T-helper 2 cell treated with Interferon-gamma antibody and Interleukin-4, amounts not matched to agents 5 μg/mL and 100 μg/mL, for 36 hours (primary cell): ENCODE measurements around the gene TECPR2.

Experiments
- DNase-seq: peaks from one replicate; pipeline ENCODE4 v3.0.0; 2021; ENCODE audit warnings: low spot score
- H3K27ac Mint-ChIP-seq: one replicate; pipeline ENCODE4 v1.8.0; 2021; ENCODE audit warnings: mild to moderate bottlenecking, mixed read lengths
- H3K27me3 Mint-ChIP-seq: one replicate; pipeline ENCODE4 v1.8.0; 2021; ENCODE audit warnings: low read depth, mixed read lengths
- H3K36me3 Mint-ChIP-seq: one replicate; pipeline ENCODE4 v1.8.0; 2021; ENCODE audit warnings: low read depth, mixed read lengths
- H3K4me1 Mint-ChIP-seq: one replicate; pipeline ENCODE4 v1.8.0; 2021; ENCODE audit warnings: low read depth, mixed read lengths
- H3K4me3 Mint-ChIP-seq: one replicate; pipeline ENCODE4 v1.8.0; 2022; ENCODE audit warnings: mild to moderate bottlenecking, moderate library complexity, mixed read lengths
- H3K9me3 Mint-ChIP-seq: one replicate; pipeline ENCODE4 v1.8.0; 2021; ENCODE audit warnings: mixed read lengths

Gene TECPR2

GRCh38 chr14:102362545-102363181, at the start of gene TECPR2, which contains the start of gene CINP:
Gene TECPR2, plus strand, starts transcription at chr14:102362941. Its CDS starts 13,781 bp downstream, at chr14:102376722.
Gene CINP, minus strand, starts transcription at chr14:102362890. Its CDS starts 39 bp downstream, at chr14:102362851.
- Mint-ChIP-seq H3K36me3 (peaks cover 4% of the 10 kb centered on the region), H3K9me3 (no peaks in the 10 kb centered on the region), H3K27me3 (no peaks in the 10 kb centered on the region), H3K27ac (peak within 1 kb of the TSS; percentile 90), H3K4me3 (peak within 1 kb of the TSS; percentile 93), H3K4me1 (peaks cover 22% of the 10 kb centered on the region)
- peak; percentile 92 for DNase-seq

- Mint-ChIP-seq H3K4me1 (peaks cover 39% of the 10 kb centered on the region), H3K4me3 (peak overlapping the region; percentile 94), H3K9me3 (no peaks in the 10 kb centered on the region), H3K36me3 (no peaks in the 10 kb centered on the region), H3K27ac (peak overlapping the region; percentile 80), H3K27me3 (no peaks in the 10 kb centered on the region)
- DNase-seq = peak; percentile 78
These were observed 48.3 kb upstream of the TECPR2 start for GRCh38 chr14:102314242-102315011.

GRCh38 chr14:102315121-102315520, 47.6 kb upstream of the TECPR2 start:
- DNase-seq = no peak
- Mint-ChIP-seq H3K9me3 (no peaks in the 10 kb centered on the region), H3K4me1 (peaks cover 40% of the 10 kb centered on the region), H3K36me3 (no peaks in the 10 kb centered on the region), H3K4me3 (peak overlapping the region; percentile 94), H3K27ac (peak overlapping the region; percentile 36), H3K27me3 (no peaks in the 10 kb centered on the region)

- peak; percentile 39 for DNase-seq
- Mint-ChIP-seq H3K4me1 (peaks cover 47% of the 10 kb centered on the region), H3K36me3 (no peaks in the 10 kb centered on the region), H3K9me3 (no peaks in the 10 kb centered on the region), H3K27me3 (no peaks in the 10 kb centered on the region), H3K27ac (peak overlapping the region; percentile 90), H3K4me3 (peak overlapping the region; percentile 95)
These were observed 46.4 kb upstream of the TECPR2 start for GRCh38 chr14:102316338-102316742.

- no peaks in the 10 kb centered on the region for H3K27me3 Mint-ChIP-seq
- peaks cover 1% of the 10 kb centered on the region for H3K36me3 Mint-ChIP-seq
- peak overlapping the region; percentile 95 for H3K4me3 Mint-ChIP-seq
- H3K27ac Mint-ChIP-seq = peak overlapping the region; percentile 90
- H3K4me1 Mint-ChIP-seq = peaks cover 50% of the 10 kb centered on the region
- DNase-seq = peak; percentile 94
- H3K9me3 Mint-ChIP-seq = no peaks in the 10 kb centered on the region
These were observed 45.8 kb upstream of the TECPR2 start for GRCh38 chr14:102316743-102317563.

- Mint-ChIP-seq H3K9me3 (no peaks in the 10 kb centered on the region), H3K4me1 (peaks cover 50% of the 10 kb centered on the region), H3K4me3 (peak overlapping the region; percentile 95), H3K27me3 (no peaks in the 10 kb centered on the region), H3K27ac (peak overlapping the region; percentile 90), H3K36me3 (peaks cover 4% of the 10 kb centered on the region)
- DNase-seq = peak; percentile 37
These were observed 45.0 kb upstream of the TECPR2 start for GRCh38 chr14:102317564-102318248.

GRCh38 chr14:102318781-102319276, 43.9 kb upstream of the TECPR2 start:
- Mint-ChIP-seq H3K27me3 (no peaks in the 10 kb centered on the region), H3K4me3 (peak overlapping the region; percentile 95), H3K36me3 (peaks cover 4% of the 10 kb centered on the region), H3K4me1 (peaks cover 46% of the 10 kb centered on the region), H3K9me3 (no peaks in the 10 kb centered on the region), H3K27ac (peak overlapping the region; percentile 98)
- DNase-seq = no peak

GRCh38 chr14:102319351-102320032, 43.2 kb upstream of the TECPR2 start, which contains the start of gene ZNF839:
Gene ZNF839, plus strand, starts transcription at chr14:102319746. Its CDS starts 20 bp downstream, at chr14:102319766.
- Mint-ChIP-seq H3K36me3 (peaks cover 4% of the 10 kb centered on the region), H3K9me3 (no peaks in the 10 kb centered on the region), H3K4me3 (peak within 1 kb of the TSS; percentile 95), H3K27me3 (no peaks in the 10 kb centered on the region), H3K4me1 (peaks cover 42% of the 10 kb centered on the region), H3K27ac (peak within 1 kb of the TSS; percentile 98)
- DNase-seq = peak; percentile 91

- peak; percentile 27 for DNase-seq
- no peaks in the 10 kb centered on the region for H3K27me3 Mint-ChIP-seq
These were observed 42.6 kb upstream of the TECPR2 start for GRCh38 chr14:102320033-102320660.

GRCh38 chr14:102320671-102321455, 41.9 kb upstream of the TECPR2 start:
- DNase-seq = no peak
- Mint-ChIP-seq H3K36me3 (peaks cover 4% of the 10 kb centered on the region), H3K4me3 (peak overlapping the region; percentile 88), H3K27ac (peak overlapping the region; percentile 87), H3K9me3 (no peaks in the 10 kb centered on the region), H3K27me3 (no peaks in the 10 kb centered on the region), H3K4me1 (peaks cover 38% of the 10 kb centered on the region)

More at GRCh38 chr14:102320033-102320660, 42.6 kb upstream of the TECPR2 start:
- H3K4me3 Mint-ChIP-seq = peak overlapping the region; percentile 88
- H3K27ac Mint-ChIP-seq = peak overlapping the region; percentile 87
- peaks cover 38% of the 10 kb centered on the region for H3K4me1 Mint-ChIP-seq
- peaks cover 4% of the 10 kb centered on the region for H3K36me3 Mint-ChIP-seq
- H3K9me3 Mint-ChIP-seq = no peaks in the 10 kb centered on the region

- Mint-ChIP-seq H3K27me3 (no peaks in the 10 kb centered on the region), H3K27ac (no peak overlapping the region), H3K4me1 (peaks cover 33% of the 10 kb centered on the region)
These were observed 41.0 kb upstream of the TECPR2 start for GRCh38 chr14:102321456-102322422.

More at GRCh38 chr14:102321456-102322422, 41.0 kb upstream of the TECPR2 start:
- Mint-ChIP-seq H3K4me3 (no peak overlapping the region), H3K36me3 (peaks cover 6% of the 10 kb centered on the region), H3K9me3 (no peaks in the 10 kb centered on the region)
- no peak for DNase-seq
